Skeletal muscle tissue (tissue), 4 donors: ENCODE data around the gene TGM2. TPM values are rescaled to one million over a fixed set of nuclear protein-coding genes. Genes with fewer than 3 reads are reported as not detected.

Experiments used
- H3K27ac ChIP-seq: one replicate; pipeline ENCODE4 v1.7.0; 2013; ENCODE audit warnings: mild to moderate bottlenecking, low read depth, low read length, inconsistent platforms
- H3K27me3 ChIP-seq, 3 donors: one replicate each; pipeline ENCODE4 v1.7.0; 2013; ENCODE audit warnings: low read length in 3 of 3; ENCODE audit not compliant: control insufficient read depth in 3 of 3, insufficient read depth in 3 of 3
- H3K36me3 ChIP-seq, 3 donors: one replicate each; pipeline ENCODE4 v1.7.0; 2013; ENCODE audit warnings: low read length in 3 of 3; ENCODE audit not compliant: control insufficient read depth in 3 of 3, insufficient read depth in 3 of 3
- H3K4me1 ChIP-seq, 3 donors: one replicate each; pipeline ENCODE4 v1.7.0; 2013; ENCODE audit warnings: low read length in 3 of 3, mild to moderate bottlenecking in 3 of 3; ENCODE audit not compliant: control insufficient read depth in 3 of 3, insufficient read depth in 3 of 3
- H3K4me3 ChIP-seq, 3 donors: one replicate each; pipeline ENCODE4 v1.7.0; 2013; ENCODE audit warnings: low read length in 3 of 3
- H3K9ac ChIP-seq, 3 donors: one replicate each; pipeline ENCODE4 v1.7.0; 2013; ENCODE audit warnings: low read length in 3 of 3, mild to moderate bottlenecking in 3 of 3, moderate library complexity in 2 of 3, low read depth in 1 of 3
- H3K9me3 ChIP-seq, 3 donors: one replicate each; pipeline ENCODE4 v1.7.0; 2013; ENCODE audit warnings: low read length in 3 of 3; ENCODE audit not compliant: control insufficient read depth in 3 of 3
- total RNA-seq: library from RNA; depleted of rRNA; stranded (reverse); fragments of >200 nt; gene quantifications from one replicate; pipeline ENCODE4 v1.2.3, GENCODE V29; 2014
- donor health status: Osteomylitis.

The TGM2 gene
- total RNA-seq, 1 donor from 2014 or later = 7.3 TPM

- no peak overlapping the region for H3K4me3 ChIP-seq
- no peaks in the 10 kb centered on the region for H3K9me3 ChIP-seq
- H3K36me3 ChIP-seq = peaks cover 0 to 36% (median 7%) of the 10 kb centered on the region in 3 donors
- no peak overlapping the region for H3K9ac ChIP-seq
- peaks cover 21 to 31% (median 25%) of the 10 kb centered on the region in 3 donors for H3K4me1 ChIP-seq
- no peak overlapping the region for H3K27ac ChIP-seq
- H3K27me3 ChIP-seq = no peaks in the 10 kb centered on the region
Observed at GRCh38 chr20:38129248-38129865, 35.7 kb downstream of the TGM2 start.

GRCh38 chr20:38128691-38129090 is 36.4 kb downstream of the TGM2 start:
- Histone ChIP-seq H3K27me3 (no peaks in the 10 kb centered on the region), H3K4me1 (peaks cover 15 to 24% (median 21%) of the 10 kb centered on the region in 3 donors), H3K4me3 (no peak overlapping the region), H3K9me3 (no peaks in the 10 kb centered on the region), H3K36me3 (peaks cover 0 to 36% (median 7%) of the 10 kb centered on the region in 3 donors), H3K9ac (no peak overlapping the region), H3K27ac (no peak overlapping the region)

GRCh38 chr20:38127920-38128528 is 37.0 kb downstream of the TGM2 start:
- Histone ChIP-seq H3K9ac (no peak overlapping the region), H3K4me3 (no peak overlapping the region), H3K4me1 (peaks cover 14 to 24% (median 21%) of the 10 kb centered on the region in 3 donors), H3K27me3 (no peaks in the 10 kb centered on the region), H3K27ac (peak overlapping the region; percentile 71), H3K36me3 (peaks cover 0 to 33% (median 5%) of the 10 kb centered on the region in 3 donors), H3K9me3 (no peaks in the 10 kb centered on the region)

GRCh38 chr20:38126932-38127621 is 38.0 kb downstream of the TGM2 start:
- no peaks in the 10 kb centered on the region for H3K27me3 ChIP-seq
- peak overlapping the region; percentile 71 for H3K27ac ChIP-seq
- H3K9me3 ChIP-seq = no peaks in the 10 kb centered on the region
- H3K36me3 ChIP-seq = peaks cover 0 to 23% (median 4%) of the 10 kb centered on the region in 3 donors
- H3K9ac ChIP-seq = no peak overlapping the region
- peaks cover 14 to 24% (median 21%) of the 10 kb centered on the region in 3 donors for H3K4me1 ChIP-seq
- peak overlapping the region in 2 of 3 donors; percentile 14 to 24 for H3K4me3 ChIP-seq

GRCh38 chr20:38126146-38126921 is 38.7 kb downstream of the TGM2 start:
- H3K4me3 ChIP-seq = peak overlapping the region in 2 of 3 donors; percentile 14 to 24
- H3K27ac ChIP-seq = peak overlapping the region; percentile 71

GRCh38 chr20:38125157-38126056 is 39.7 kb downstream of the TGM2 start:
- H3K36me3 ChIP-seq = peaks cover 0 to 7% (median 1%) of the 10 kb centered on the region in 3 donors
- peaks cover 14 to 24% (median 21%) of the 10 kb centered on the region in 3 donors for H3K4me1 ChIP-seq
- H3K27me3 ChIP-seq = no peaks in the 10 kb centered on the region
- no peaks in the 10 kb centered on the region for H3K9me3 ChIP-seq
- no peak overlapping the region for H3K4me3 ChIP-seq
- H3K9ac ChIP-seq = no peak overlapping the region
- no peak overlapping the region for H3K27ac ChIP-seq

More at GRCh38 chr20:38126146-38126921, 38.7 kb downstream of the TGM2 start:
- H3K27me3 ChIP-seq = no peaks in the 10 kb centered on the region
- no peak overlapping the region for H3K9ac ChIP-seq
- H3K4me1 ChIP-seq = peaks cover 14 to 24% (median 21%) of the 10 kb centered on the region in 3 donors
- H3K36me3 ChIP-seq = peaks cover 0 to 16% (median 4%) of the 10 kb centered on the region in 3 donors
- H3K9me3 ChIP-seq = no peaks in the 10 kb centered on the region

- Histone ChIP-seq H3K27me3 (no peaks in the 10 kb centered on the region), H3K27ac (peak overlapping the region; percentile 7), H3K9me3 (no peaks in the 10 kb centered on the region), H3K9ac (no peak overlapping the region), H3K4me3 (no peak overlapping the region), H3K4me1 (peaks cover 14 to 22% (median 21%) of the 10 kb centered on the region in 3 donors), H3K36me3 (no peaks in the 10 kb centered on the region)
Observed at GRCh38 chr20:38123021-38123587, 42.0 kb downstream of the TGM2 start.

- Histone ChIP-seq H3K9ac (no peak overlapping the region), H3K27ac (no peak overlapping the region), H3K4me1 (peaks cover 7 to 14% (median 12%) of the 10 kb centered on the region in 3 donors), H3K4me3 (no peak overlapping the region), H3K9me3 (no peaks in the 10 kb centered on the region), H3K36me3 (no peaks in the 10 kb centered on the region), H3K27me3 (no peaks in the 10 kb centered on the region)
Observed at GRCh38 chr20:38121741-38122140, 43.3 kb downstream of the TGM2 start.

GRCh38 chr20:38120625-38120988 is 44.5 kb downstream of the TGM2 start:
- no peak overlapping the region for H3K9ac ChIP-seq
- H3K4me1 ChIP-seq = peaks cover 0 to 4% (median 3%) of the 10 kb centered on the region in 3 donors
- no peak overlapping the region for H3K27ac ChIP-seq
- no peaks in the 10 kb centered on the region for H3K36me3 ChIP-seq
- no peaks in the 10 kb centered on the region for H3K27me3 ChIP-seq
- no peaks in the 10 kb centered on the region for H3K9me3 ChIP-seq
- no peak overlapping the region for H3K4me3 ChIP-seq
